ENCODE data around the gene SV2A.
"Not testable (repeated sequence)": the region's sequence is repeated elsewhere in the genome, so short reads cannot be mapped to it uniquely, and the experiment has no call there.

Gene SV2A

GRCh38 chr1:149886121-149886395 is 31.6 kb downstream of the SV2A start:
- not testable (repeated sequence) for DNase-seq

GRCh38 chr1:149885339-149886120 is 32.1 kb downstream of the SV2A start:
- DNase-seq = peak; percentile 87

- DNase-seq = peak; percentile 87
Measured at GRCh38 chr1:149884433-149885338, 33.0 kb downstream of the SV2A start.

DNA sequence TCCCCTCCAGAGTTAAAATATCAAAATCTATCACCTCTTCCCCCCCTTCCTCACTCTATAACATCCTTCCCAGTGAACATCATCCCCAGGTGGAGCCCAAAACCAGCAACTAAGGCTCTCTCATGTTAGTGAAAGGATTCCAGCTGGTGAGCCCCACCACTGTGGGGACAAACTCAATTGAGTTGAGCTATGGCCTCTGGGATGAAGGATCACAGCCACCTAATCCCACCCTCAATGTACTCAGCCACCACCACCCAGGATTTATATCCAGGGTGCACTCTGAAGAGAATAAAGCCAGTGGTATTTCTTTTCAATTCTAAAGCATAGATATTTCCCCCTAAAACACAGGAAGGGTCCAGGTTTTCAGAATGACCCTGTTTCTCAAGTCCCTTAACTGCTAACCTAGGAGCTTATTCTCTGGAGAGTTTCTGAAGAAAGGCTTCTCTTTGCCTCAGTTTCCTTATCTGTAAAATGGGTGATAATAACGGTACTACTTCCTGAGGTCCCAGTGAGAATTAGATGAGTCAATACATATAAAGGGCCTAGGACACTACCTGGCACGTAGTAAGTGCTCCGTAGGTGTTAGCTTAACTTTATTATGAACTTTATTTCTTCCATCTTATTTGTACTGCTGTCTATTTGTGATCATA is 33.9 kb downstream of the SV2A start:
- no peak for DNase-seq

DNA sequence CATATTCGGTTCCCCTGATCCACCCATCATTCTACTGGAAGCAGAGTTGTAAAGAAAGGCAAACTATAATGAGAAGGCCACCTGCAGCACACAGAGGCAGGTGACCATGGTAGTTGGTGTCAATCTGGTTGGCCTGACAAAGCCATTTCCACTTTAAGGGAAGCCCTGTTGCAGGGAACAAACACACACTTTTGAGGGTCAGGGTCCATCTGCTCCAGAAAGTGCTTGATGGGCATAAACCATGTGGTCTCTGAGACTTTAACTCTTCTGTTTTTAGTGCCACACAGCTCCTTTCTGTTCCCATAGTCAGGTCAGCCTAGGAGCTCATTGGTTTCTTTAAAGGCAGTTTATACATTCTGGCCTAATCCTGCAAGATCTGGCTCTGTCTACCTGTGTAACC is 35.8 kb downstream of the SV2A start:
- no peak for DNase-seq

- no peak for DNase-seq
Measured at GRCh38 chr1:149879556-149879955, 38.1 kb downstream of the SV2A start.

DNA sequence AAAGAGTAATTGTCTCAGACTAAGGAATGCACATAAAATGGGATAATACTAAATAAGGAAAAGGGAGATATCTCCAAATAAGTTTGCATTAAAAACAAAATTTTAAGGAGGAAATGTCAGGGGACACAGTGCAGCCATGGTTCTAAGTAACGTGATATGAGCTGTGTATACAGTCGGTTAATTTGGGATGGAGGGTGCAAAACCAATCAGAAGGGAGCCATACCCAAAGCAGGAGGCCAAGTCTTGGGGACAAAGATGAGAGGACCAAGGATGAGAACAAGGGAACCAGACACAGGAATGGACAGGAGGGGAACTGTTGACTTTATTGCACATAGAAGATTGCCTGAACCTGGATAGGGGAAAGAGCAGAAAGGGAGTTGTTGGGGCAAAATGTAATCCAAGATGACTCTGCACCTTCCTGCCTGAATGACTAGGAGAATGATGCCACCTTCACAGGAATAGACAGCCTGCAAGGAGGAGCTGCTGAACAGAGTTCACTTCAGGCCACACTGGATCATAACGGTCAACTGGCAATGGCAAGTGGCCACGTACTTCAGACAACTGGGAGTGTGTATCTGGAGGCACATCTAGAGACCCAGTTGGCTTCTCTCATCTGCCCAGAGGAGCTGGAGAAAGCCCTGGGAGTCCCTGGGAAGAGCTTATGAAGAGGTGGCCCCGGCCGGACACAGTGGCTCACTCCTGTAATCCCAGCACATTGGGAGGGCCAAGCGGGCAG is 40.3 kb downstream of the SV2A start:
- no peak for DNase-seq

DNA sequence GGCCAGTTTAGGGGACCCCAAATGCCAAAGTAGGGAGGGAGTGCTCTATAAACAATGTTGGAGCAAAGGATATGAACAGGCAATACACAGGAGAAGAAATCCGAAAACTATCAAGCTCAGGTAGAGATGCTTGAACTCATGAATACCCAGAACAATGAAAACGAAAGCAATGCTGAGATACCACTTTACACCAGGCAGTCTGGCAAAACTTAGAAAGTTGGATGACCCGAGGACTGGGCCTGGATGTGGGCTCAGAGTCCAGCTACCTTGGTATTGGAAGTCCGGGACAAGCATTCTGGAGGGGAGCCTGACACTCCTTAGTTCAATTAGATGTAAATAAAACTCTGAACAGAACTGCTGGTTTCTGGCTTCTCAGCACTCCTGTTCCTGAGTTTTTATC is 44.6 kb downstream of the SV2A start:
- DNase-seq = not testable (repeated sequence)

DNA sequence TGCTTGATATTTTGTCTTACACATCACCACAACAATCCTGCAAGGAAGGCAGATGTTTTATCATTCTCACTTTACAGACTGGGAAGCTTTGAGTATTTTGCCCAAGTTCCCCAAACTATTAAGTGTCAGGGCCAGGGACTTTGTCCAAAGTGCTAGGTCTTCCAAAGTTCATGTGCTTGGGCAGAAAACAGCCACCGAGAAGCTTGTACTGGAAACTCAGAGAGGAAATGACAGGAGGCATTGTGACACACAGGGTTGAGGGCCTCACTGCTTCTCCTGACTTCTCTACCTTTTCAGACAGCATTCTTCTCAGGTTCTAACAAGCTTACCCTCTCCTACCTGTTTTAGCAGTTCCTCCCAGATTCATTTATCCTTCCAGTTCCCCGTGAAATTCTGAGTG is 50.8 kb downstream of the SV2A start:
- DNase-seq = not testable (repeated sequence)

DNA sequence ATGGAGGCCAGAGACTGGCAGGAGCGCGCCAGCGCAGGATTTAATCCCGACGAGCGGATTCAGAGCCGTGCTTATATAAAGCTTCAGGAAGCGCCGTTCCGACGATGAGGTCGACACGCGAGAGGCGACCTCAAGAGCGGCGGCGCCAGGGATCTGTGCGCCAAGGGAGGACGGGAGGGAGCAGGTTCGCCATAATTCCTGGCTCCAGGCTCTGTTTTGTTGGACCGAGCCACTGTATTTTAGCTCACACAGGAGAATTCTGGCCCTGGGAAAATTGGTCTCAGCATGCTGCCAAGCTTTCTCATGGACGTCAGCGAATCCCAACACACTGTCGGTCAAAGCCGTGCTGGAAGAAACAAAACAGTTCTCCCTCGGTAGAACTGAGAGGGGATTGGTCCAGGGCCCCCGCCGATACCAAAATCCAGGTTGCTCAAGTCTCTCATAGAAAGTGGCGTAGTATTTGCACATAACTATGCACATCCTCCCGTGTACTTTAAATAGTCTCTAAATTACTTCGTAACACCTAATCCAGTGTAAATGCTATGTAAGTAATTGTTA is 56.1 kb downstream of the SV2A start:
- DNase-seq = not testable (repeated sequence)

GRCh38 chr1:149860684-149861496 is 56.8 kb downstream of the SV2A start:
- DNase-seq = not testable (repeated sequence)

DNA sequence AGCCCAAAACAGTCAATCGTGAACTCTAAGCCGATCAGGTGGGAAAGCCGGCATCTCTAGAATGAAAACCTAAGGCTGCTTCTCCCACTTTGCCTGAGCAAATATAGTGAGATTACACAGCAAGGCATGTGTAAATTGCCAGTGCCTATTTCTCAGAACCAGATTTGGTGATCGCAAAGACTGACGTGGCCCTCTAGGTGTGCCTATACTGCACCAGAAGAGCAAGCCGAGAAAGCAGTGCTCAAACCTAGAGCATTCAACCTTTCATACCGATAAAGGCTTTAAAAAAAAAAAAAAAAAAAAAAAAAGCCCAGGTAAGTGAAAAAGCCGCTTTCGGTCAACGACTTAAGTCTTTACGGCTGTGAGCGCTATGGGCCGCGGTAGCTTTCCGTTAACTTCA is 57.4 kb downstream of the SV2A start:
- not testable (repeated sequence) for DNase-seq

All from NCI-H1694 treated with DMSO at 0.1 percent for 48 hours (cell line).